Endothelial cell of umbilical vein (primary cell): ENCODE results near the gene LAMP5. TPM values are rescaled to one million over a fixed set of nuclear protein-coding genes. Genes with fewer than 3 reads are reported as not detected.

Source experiments
- BruUV-seq: library from RNA; stranded (reverse); fragments of 400-500 nt; replicated peaks from 2 replicates; lab custom pipeline; 2021; lab: Mats Ljungman, UMichigan
- CTCF ChIA-PET: fragments of 300-600, 350-600 bp; sonication (Branson Sonifier 250); formaldehyde crosslinking; loops from one replicate; lab custom pipeline; 2021; ENCODE audit warnings: antibody characterized with exemption, inconsistent platforms; lab: Charles Lee
- POLR2A ChIA-PET: fragments of 300-600, 350-600 bp; sonication (Branson Sonifier 250); formaldehyde crosslinking; loops from one replicate; lab custom pipeline; 2021; ENCODE audit warnings: antibody characterized with exemption, inconsistent platforms; lab: Charles Lee
- DNase-seq: peaks from one replicate; pipeline ENCODE4 v3.0.0-alpha.2; 2011; ENCODE audit warnings: low read depth, low spot score
- FAIRE-seq: peaks from 2 replicates; lab custom pipeline; 2011; peaks lifted over from hg19 to GRCh38; lab: Jason Lieb, UNC
- H2AFZ ChIP-seq: 2 replicates; pipeline ENCODE4 v1.6.0; 2012; ENCODE audit warnings: low read depth, low read length, control low read depth, inconsistent platforms
- H3K27ac ChIP-seq: 2 replicates; pipeline ENCODE4 v1.5.1; 2011; ENCODE audit warnings: low read depth, mild to moderate bottlenecking, control low read depth, low read length, moderate library complexity; ENCODE audit not compliant: insufficient read depth
- H3K27me3 ChIP-seq, 2 experiments: 2 replicates each; pipeline versions ENCODE4 v1.6.0 to v1.6.1; 2011; ENCODE audit warnings: low read length in 2 of 2, mixed read lengths in 1 of 2; ENCODE audit not compliant: control insufficient read depth in 2 of 2, insufficient read depth in 2 of 2
- H3K36me3 ChIP-seq, 2 experiments: 2 replicates in 1 of 2; 3 replicates in 1 of 2; pipeline ENCODE4 v1.5.1; 2011; ENCODE audit warnings: low read length in 2 of 2, mild to moderate bottlenecking in 1 of 2, moderate library complexity in 1 of 2; ENCODE audit not compliant: control insufficient read depth in 2 of 2, insufficient read depth in 2 of 2; ENCODE audit errors: extremely low read depth in 1 of 2
- H3K4me1 ChIP-seq: 3 replicates; pipeline ENCODE4 v1.5.1; 2011; ENCODE audit warnings: mild to moderate bottlenecking, low read length; ENCODE audit not compliant: control insufficient read depth, insufficient read depth; ENCODE audit errors: extremely low read depth
- H3K4me2 ChIP-seq: 2 replicates; pipeline ENCODE4 v1.6.1; 2011; ENCODE audit warnings: low read length, control low read depth, mixed read lengths; ENCODE audit not compliant: insufficient read depth
- H3K4me3 ChIP-seq, 3 experiments: fragments of 200-600 bp in 1 of 3; sonication (generic), shearing (Covaris generic) in 1 of 3; replicated peaks in 1 of 3; 2 replicates each; pipeline ENCODE4 v1.5.1; 2011 to 2016; ENCODE audit warnings: control low read depth in 3 of 3, low read length in 3 of 3, mild to moderate bottlenecking in 2 of 3, inconsistent platforms in 1 of 3, low read depth in 1 of 3, moderate library complexity in 1 of 3; ENCODE audit not compliant: insufficient read depth in 1 of 3
- H3K79me2 ChIP-seq: 2 replicates; pipeline ENCODE4 v1.6.0; 2012; ENCODE audit warnings: low read length, inconsistent platforms; ENCODE audit not compliant: control insufficient read depth, insufficient read depth
- H3K9ac ChIP-seq: replicated peaks from 2 replicates; pipeline ENCODE3; 2011; ENCODE audit warnings: low read length, control low read depth; ENCODE audit not compliant: insufficient read depth; ENCODE audit errors: extremely low read depth
- H3K9me1 ChIP-seq: replicated peaks from 3 replicates; pipeline ENCODE4 v1.6.0; 2011; ENCODE audit warnings: mild to moderate bottlenecking, low read length; ENCODE audit not compliant: control insufficient read depth, insufficient read depth; ENCODE audit errors: extremely low read depth
- H3K9me3 ChIP-seq: replicated peaks from 2 replicates; pipeline ENCODE4 v1.5.1; 2012; ENCODE audit warnings: low read length, inconsistent platforms; ENCODE audit not compliant: control insufficient read depth, insufficient read depth
- H4K20me1 ChIP-seq: replicated peaks from 2 replicates; pipeline ENCODE3; 2011; ENCODE audit warnings: mild to moderate bottlenecking, low read length; ENCODE audit not compliant: control insufficient read depth, insufficient read depth; ENCODE audit errors: extremely low read depth
- EZH2 ChIP-seq: IDR thresholded peaks from 2 replicates; pipeline ENCODE4 v1.6.1; 2012; ENCODE audit warnings: borderline replicate concordance, low read depth, mild to moderate bottlenecking, moderate library complexity, low read length, inconsistent platforms; ENCODE audit not compliant: severe bottlenecking
- FOS ChIP-seq: IDR thresholded peaks from 2 replicates; pipeline ENCODE4 v1.6.1; 2011; ENCODE audit warnings: mild to moderate bottlenecking, low read length, moderate library complexity, borderline replicate concordance; ENCODE audit not compliant: insufficient read depth
- GATA2 ChIP-seq: IDR thresholded peaks from 2 replicates; pipeline ENCODE4 v1.7.0; 2011; ENCODE audit warnings: low read depth, mild to moderate bottlenecking, moderate library complexity, mixed read lengths, low read length; ENCODE audit not compliant: insufficient read length, insufficient read depth
- JUN ChIP-seq: IDR thresholded peaks from 2 replicates; pipeline ENCODE4 v1.6.1; 2011; ENCODE audit warnings: borderline replicate concordance, low read depth; ENCODE audit not compliant: insufficient read length, insufficient read depth
- MYC ChIP-seq: IDR thresholded peaks from one replicate; pipeline ENCODE4 v1.6.1; 2011; ENCODE audit warnings: mild to moderate bottlenecking, low read depth, low read length
- POLR2A ChIP-seq: IDR thresholded peaks from 2 replicates; pipeline ENCODE4 v1.6.1; 2012; ENCODE audit warnings: low read depth, mild to moderate bottlenecking, control low read depth, low read length
- POLR2AphosphoS5 ChIP-seq: IDR thresholded peaks from 2 replicates; pipeline ENCODE4 v1.6.1; 2012; ENCODE audit warnings: low read depth, mild to moderate bottlenecking, control low read depth, low read length, moderate library complexity; ENCODE audit not compliant: insufficient read depth
- dilution Hi-C: fragments of 300-500 bp; cut with MboI; formaldehyde crosslinking; loops from one replicate; pipeline ENCODE4 v1.15.0; 2019; ENCODE audit warnings: low sequenced_read_pairs; ENCODE audit not compliant: extremely low pct_ligation_motif_present
- intact Hi-C: fragments of 100-400 bp; cut with micrococcal nuclease; formaldehyde crosslinking; loops from one replicate; pipeline ENCODE4 v1.10.0; 2022
- polyA plus RNA-seq, 4 experiments: library from polyadenylated mRNA; depleted of rRNA in 3 of 4; stranded (reverse) in 3 of 4; unstranded in 1 of 4; fragments of >200 nt; gene quantifications; 2 replicates each; pipeline versions ENCODE4 v1.2.1 to v1.2.3, GENCODE V29; 2011 to 2012; ENCODE audit warnings: missing spikeins in 1 of 4
- total RNA-seq: library from RNA; stranded (reverse); gene quantifications from 2 replicates; pipeline ENCODE4 v1.2.3, GENCODE V29; 2021
- TF ChIP-seq, protein P1 (sequence below): IDR thresholded peaks from 2 replicates; pipeline ENCODE4 v1.6.1; 2011; ENCODE audit not compliant: insufficient read depth, insufficient read length
- TF ChIP-seq, protein P2 (sequence below), 2 donors: IDR thresholded peaks; 1 replicate in 1 of 2; 2 replicates in 1 of 2; pipeline ENCODE4 v1.5.1; 2011; ENCODE audit warnings: low read length in 2 of 2, mild to moderate bottlenecking in 2 of 2, moderate library complexity in 2 of 2, control low read depth in 1 of 2, inconsistent platforms in 1 of 2, low read depth in 1 of 2; ENCODE audit not compliant: insufficient read depth in 1 of 2; ENCODE audit errors: extremely low read depth in 1 of 2

LAMP5 gene
- total and polyA plus RNA-seq, 2 donors (not counting 3 experiments of a cell fraction or from before 2014, with no cell fraction given), result not detected

DNA sequence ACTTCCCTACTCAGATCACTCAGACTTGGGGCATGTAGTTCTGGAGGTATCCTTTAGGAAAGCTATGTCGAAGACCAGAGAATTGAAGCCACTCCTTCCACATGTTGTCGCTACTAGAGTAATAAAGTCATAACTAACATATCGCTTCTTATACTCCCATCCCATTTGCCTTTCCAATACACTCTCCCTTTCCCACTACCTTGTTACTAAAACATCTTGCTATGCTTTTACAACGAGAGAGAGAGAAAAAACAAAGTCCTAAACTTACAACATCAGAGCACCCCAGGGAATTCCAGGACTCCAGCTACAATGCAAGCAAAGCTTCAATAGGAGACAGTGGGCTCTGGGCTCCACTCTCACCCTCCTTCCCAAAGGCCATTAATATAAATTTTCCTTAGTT, 5.1 kb upstream of the LAMP5 start:
- H3K4me3 ChIP-seq, result no peak overlapping the region
- H3K9ac ChIP-seq, result no peak overlapping the region
- H3K9me1 ChIP-seq, result no peaks in the 10 kb centered on the region
- no peak for TF ChIP-seq POLR2A
- no peak for TF ChIP-seq POLR2AphosphoS5
- no peak for TF ChIP-seq MYC
- no peak for TF ChIP-seq JUN
- TF ChIP-seq GATA2, result no peak
- TF ChIP-seq, protein P1, sequence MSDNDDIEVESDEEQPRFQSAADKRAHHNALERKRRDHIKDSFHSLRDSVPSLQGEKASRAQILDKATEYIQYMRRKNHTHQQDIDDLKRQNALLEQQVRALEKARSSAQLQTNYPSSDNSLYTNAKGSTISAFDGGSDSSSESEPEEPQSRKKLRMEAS, result no peak
- TF ChIP-seq, protein P2, sequence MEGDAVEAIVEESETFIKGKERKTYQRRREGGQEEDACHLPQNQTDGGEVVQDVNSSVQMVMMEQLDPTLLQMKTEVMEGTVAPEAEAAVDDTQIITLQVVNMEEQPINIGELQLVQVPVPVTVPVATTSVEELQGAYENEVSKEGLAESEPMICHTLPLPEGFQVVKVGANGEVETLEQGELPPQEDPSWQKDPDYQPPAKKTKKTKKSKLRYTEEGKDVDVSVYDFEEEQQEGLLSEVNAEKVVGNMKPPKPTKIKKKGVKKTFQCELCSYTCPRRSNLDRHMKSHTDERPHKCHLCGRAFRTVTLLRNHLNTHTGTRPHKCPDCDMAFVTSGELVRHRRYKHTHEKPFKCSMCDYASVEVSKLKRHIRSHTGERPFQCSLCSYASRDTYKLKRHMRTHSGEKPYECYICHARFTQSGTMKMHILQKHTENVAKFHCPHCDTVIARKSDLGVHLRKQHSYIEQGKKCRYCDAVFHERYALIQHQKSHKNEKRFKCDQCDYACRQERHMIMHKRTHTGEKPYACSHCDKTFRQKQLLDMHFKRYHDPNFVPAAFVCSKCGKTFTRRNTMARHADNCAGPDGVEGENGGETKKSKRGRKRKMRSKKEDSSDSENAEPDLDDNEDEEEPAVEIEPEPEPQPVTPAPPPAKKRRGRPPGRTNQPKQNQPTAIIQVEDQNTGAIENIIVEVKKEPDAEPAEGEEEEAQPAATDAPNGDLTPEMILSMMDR (IDR thresholded peaks at IDR 0.05; ENCODE audit: extremely low read depth in 1 of 2, insufficient read depth in 1 of 2, low read depth in 1 of 2, low read length in 2 of 2), result no peak
- no peak for TF ChIP-seq FOS
- no peak for TF ChIP-seq EZH2
- DNase-seq (no peak), FAIRE-seq (no peak)
- H3K27me3 ChIP-seq, result peaks cover 64 to 95% of the 10 kb centered on the region in 2 experiments
- H3K36me3 ChIP-seq, result no peaks in the 10 kb centered on the region
- ChIA-PET CTCF (interaction anchor here (1.0 kb wide), 1 partner anchor 101 kb away, joined by 3 read pairs; no protein-coding TSS in a partner anchor), POLR2A (no interaction called here)
- intact Hi-C loops, result no loop called here
- H3K4me2 ChIP-seq, result no peak overlapping the region
- no peak overlapping the region for H3K27ac ChIP-seq
- no peak overlapping the region for H2AFZ ChIP-seq
- H3K9me3 ChIP-seq, result no peaks in the 10 kb centered on the region
- dilution Hi-C loops, result no loop called here
- H4K20me1 ChIP-seq, result no peaks in the 10 kb centered on the region
- H3K4me1 ChIP-seq, result no peaks in the 10 kb centered on the region
- H3K79me2 ChIP-seq, result no peaks in the 10 kb centered on the region
- BruUV-seq, result no TSS peak
